Naive thymus-derived CD4-positive, alpha-beta T cell (primary cell): ENCODE results near the gene NELFB. TPM values are rescaled to one million over a fixed set of nuclear protein-coding genes. Genes with fewer than 3 reads are reported as not detected.
"Not testable (repeated sequence)": the region's sequence is repeated elsewhere in the genome, so short reads cannot be mapped to it uniquely, and the experiment has no call there.

ENCODE experiments used
- ATAC-seq: fragments of 150-1000 bp; cut with Tn5 transposase; 2 replicates; pipeline ENCODE4 v1.10.0; 2021; ENCODE audit warnings: mild to moderate bottlenecking, moderate library complexity
- CTCF ChIA-PET: fragments of 350-600 bp; sonication (Branson Sonifier 250); formaldehyde crosslinking; loops from one replicate; lab custom pipeline; 2021; ENCODE audit warnings: antibody characterized with exemption; lab: Charles Lee
- POLR2A ChIA-PET: fragments of 350-600 bp; sonication (Branson Sonifier 250); formaldehyde crosslinking; loops from one replicate; lab custom pipeline; 2021; ENCODE audit warnings: antibody characterized with exemption, inconsistent platforms; lab: Charles Lee
- DNase-seq, 9 donors: peaks; one replicate each; pipeline versions ENCODE4 v3.0.0 to v3.0.0-alpha.2; 2020 to 2022; ENCODE audit warnings: mixed read lengths in 1 of 9
- H3K27ac ChIP-seq: one replicate; pipeline ENCODE4 v1.7.0; 2013; ENCODE audit warnings: mild to moderate bottlenecking, low read depth, low read length, moderate library complexity
- H3K27me3 ChIP-seq, 2 donors: one replicate each; pipeline ENCODE4 v1.7.0; 2013; ENCODE audit warnings: low read length in 2 of 2, mild to moderate bottlenecking in 2 of 2, moderate library complexity in 2 of 2; ENCODE audit not compliant: control insufficient read depth in 2 of 2, insufficient read depth in 2 of 2
- H3K36me3 ChIP-seq, 3 experiments: 1 replicate in 2 of 3; 2 replicates in 1 of 3; pipeline ENCODE4 v1.7.0; 2013; ENCODE audit warnings: low read length in 3 of 3, mild to moderate bottlenecking in 3 of 3, moderate library complexity in 1 of 3; ENCODE audit not compliant: insufficient read depth in 3 of 3, control insufficient read depth in 2 of 3
- H3K4me1 ChIP-seq, 2 donors: one replicate each; pipeline ENCODE4 v1.7.0; 2013; ENCODE audit warnings: low read length in 2 of 2, mild to moderate bottlenecking in 2 of 2, moderate library complexity in 1 of 2; ENCODE audit not compliant: control insufficient read depth in 2 of 2, insufficient read depth in 2 of 2
- H3K4me3 ChIP-seq: 2 replicates; pipeline ENCODE4 v1.7.0; 2013; ENCODE audit warnings: mild to moderate bottlenecking, low read length
- H3K9me3 ChIP-seq, 3 experiments: 1 replicate in 2 of 3; 2 replicates in 1 of 3; pipeline ENCODE4 v1.7.0; 2013; ENCODE audit warnings: low read length in 3 of 3; ENCODE audit not compliant: control insufficient read depth in 2 of 3
- H3K27ac Mint-ChIP-seq, 9 donors: one replicate each; pipeline ENCODE4 v1.8.0; 2020 to 2022; ENCODE audit warnings: mixed read lengths in 9 of 9, mild to moderate bottlenecking in 8 of 9, moderate library complexity in 5 of 9, inconsistent platforms in 2 of 9
- H3K27me3 Mint-ChIP-seq, 5 donors: one replicate each; pipeline ENCODE4 v1.8.0; 2021 to 2022; ENCODE audit warnings: mixed read lengths in 5 of 5, mild to moderate bottlenecking in 1 of 5
- H3K36me3 Mint-ChIP-seq, 5 donors: one replicate each; pipeline ENCODE4 v1.8.0; 2020 to 2022; ENCODE audit warnings: mixed read lengths in 5 of 5, mild to moderate bottlenecking in 3 of 5, inconsistent platforms in 1 of 5
- H3K4me1 Mint-ChIP-seq, 7 donors: one replicate each; pipeline ENCODE4 v1.8.0; 2020 to 2022; ENCODE audit warnings: mixed read lengths in 7 of 7, mild to moderate bottlenecking in 3 of 7, inconsistent platforms in 1 of 7
- H3K4me3 Mint-ChIP-seq, 10 donors: one replicate each; pipeline ENCODE4 v1.8.0; 2020 to 2022; ENCODE audit warnings: mild to moderate bottlenecking in 10 of 10, mixed read lengths in 10 of 10, moderate library complexity in 6 of 10, inconsistent platforms in 2 of 10
- H3K9me3 Mint-ChIP-seq, 11 donors: one replicate each; pipeline ENCODE4 v1.8.0; 2020 to 2022; ENCODE audit warnings: mixed read lengths in 11 of 11, mild to moderate bottlenecking in 4 of 11, inconsistent platforms in 1 of 11, moderate library complexity in 1 of 11
- intact Hi-C, 2 donors: fragments of 100-400 bp; cut with micrococcal nuclease; formaldehyde crosslinking; loops; one replicate each; pipeline ENCODE4 v1.15.1; 2023
- polyA plus RNA-seq, 2 donors: library from polyadenylated mRNA; unstranded; fragments of 300-500 nt; fragmentation: Illumina TruSeq; gene quantifications; one replicate each; pipeline ENCODE4 v1.2.3, GENCODE V29; 2021
- total RNA-seq, 6 experiments: library from RNA in 5 of 6; stranded (reverse) in 5 of 6; gene quantifications; 1 replicate in 5 of 6; 2 replicates in 1 of 6; pipeline ENCODE4 v1.2.3 and lab custom pipeline; 2021 to 2026

The NELFB gene
- total and polyA plus RNA-seq, 7 experiments from 2014 or later = 22.9 to 64.2 (median 38.9) TPM

GRCh38 chr9:137236936-137237421 lies 18.1 kb upstream of the NELFB start:
- H3K27me3 ChIP-seq = no peaks in the 10 kb centered on the region
- no peak overlapping the region for H3K27ac ChIP-seq
- Mint-ChIP-seq H3K4me1 (peaks cover 4 to 16% (median 11%) of the 10 kb centered on the region in 7 donors), H3K27ac (no peak overlapping the region), H3K27me3 (peaks cover 0 to 9% (median 0%) of the 10 kb centered on the region in 5 donors), H3K36me3 (peaks cover 0 to 4% (median 0%) of the 10 kb centered on the region in 5 donors), H3K4me3 (peak overlapping the region in 2 of 10 donors; percentile 25), H3K9me3 (peaks cover 0 to 6% (median 0%) of the 10 kb centered on the region in 11 donors)
- peaks cover 0 to under 1% (median 0%) of the 10 kb centered on the region in 3 experiments for H3K36me3 ChIP-seq
- intact Hi-C loops = loop anchor here (1.0 to 5.0 kb wide), 8 partner anchors 14 to 208 kb away; partner anchors contain the start of genes NELFB (in 2 of the 2), NDOR1 (in 1 of the 2), NPDC1 (in 1 of the 2) and TMEM203 (in 1 of the 2)
- no peak for DNase-seq
- ChIA-PET POLR2A (interaction anchor here (0.7 to 10.7 kb wide), 8 partner anchors 14 to 446 kb away, joined by 3 to 168 read pairs (median 3); partner anchors contain the start of genes NELFB, RNF208, STPG3 and TMEM141), CTCF (interaction anchor here (0.5 to 2.2 kb wide), 16 partner anchors 10 to 756 kb away, joined by 3 to 13 read pairs (median 4); partner anchors contain the start of genes MAN1B1 and RNF224)
- no peak for ATAC-seq
- H3K4me3 ChIP-seq = peak overlapping the region; percentile 27
- H3K9me3 ChIP-seq = no peaks in the 10 kb centered on the region
- peaks cover 7 to 15% of the 10 kb centered on the region in 2 donors for H3K4me1 ChIP-seq

GRCh38 chr9:137237759-137238726 lies 17.1 kb upstream of the NELFB start:
- H3K4me3 ChIP-seq = no peak overlapping the region
- peaks cover 0 to 8% (median 0%) of the 10 kb centered on the region in 11 donors for H3K9me3 Mint-ChIP-seq
- H3K36me3 ChIP-seq = peaks cover 0 to 11% (median 9%) of the 10 kb centered on the region in 3 experiments
- ChIA-PET POLR2A (interaction anchor here (0.9 to 10.7 kb wide), 4 partner anchors 14 to 152 kb away, joined by 3 to 168 read pairs (median 12); partner anchors contain the start of genes ANAPC2, MAN1B1, NELFB and SSNA1), CTCF (interaction anchor here (0.6 to 2.2 kb wide), 8 partner anchors 9 to 199 kb away, joined by 3 to 13 read pairs (median 4); partner anchors contain the start of gene RNF224)
- intact Hi-C loops = loop anchor here in 1 of 2 donors (5.0 kb wide), 1 partner anchor 191 kb away; the partner anchor contains the start of gene NPDC1
- peaks cover 9 to 26% (median 20%) of the 10 kb centered on the region in 7 donors for H3K4me1 Mint-ChIP-seq
- peak overlapping the region in 1 of 9 donors; percentile 36 for H3K27ac Mint-ChIP-seq
- no peak for DNase-seq
- no peaks in the 10 kb centered on the region for H3K27me3 ChIP-seq
- ATAC-seq = no peak
- H3K36me3 Mint-ChIP-seq = peaks cover 0 to 11% (median 4%) of the 10 kb centered on the region in 5 donors
- H3K4me3 Mint-ChIP-seq = peak overlapping the region in 3 of 10 donors; percentile 12 to 66 (median 50)
- H3K27ac ChIP-seq = no peak overlapping the region
- H3K27me3 Mint-ChIP-seq = peaks cover 0 to 9% (median 0%) of the 10 kb centered on the region in 5 donors
- peaks cover 15 to 24% of the 10 kb centered on the region in 2 donors for H3K4me1 ChIP-seq
- H3K9me3 ChIP-seq = no peaks in the 10 kb centered on the region

GRCh38 chr9:137239541-137240200 lies 15.5 kb upstream of the NELFB start:
- POLR2A ChIA-PET = interaction anchor here (0.6 to 10.7 kb wide), 17 partner anchors 14 to 248 kb away, joined by 3 to 168 read pairs (median 9); partner anchors contain the start of genes ANAPC2, EXD3, MAN1B1 and NELFB
- Mint-ChIP-seq H3K4me1 (peaks cover 12 to 35% (median 21%) of the 10 kb centered on the region in 7 donors), H3K36me3 (peaks cover 0 to 14% (median 4%) of the 10 kb centered on the region in 5 donors), H3K4me3 (peak overlapping the region; percentile 70 to 93 (median 82)), H3K27ac (peak overlapping the region in 6 of 9 donors; percentile 52 to 69 (median 62))
- not testable (repeated sequence) for H3K27me3 Mint-ChIP-seq, ATAC-seq, H3K9me3 ChIP-seq, H3K27me3 ChIP-seq, H3K9me3 Mint-ChIP-seq, DNase-seq
- Histone ChIP-seq H3K4me1 (peaks cover 15 to 24% of the 10 kb centered on the region in 2 donors), H3K36me3 (peaks cover 0 to 19% (median 9%) of the 10 kb centered on the region in 3 experiments), H3K4me3 (peak overlapping the region; percentile 72), H3K27ac (peak overlapping the region; percentile 83)
- intact Hi-C loops = loop anchor here (2.0 to 5.0 kb wide), 6 partner anchors 51 to 827 kb away; partner anchors contain the start of genes ANAPC2 (in 1 of the 2), ARRDC1 (in 1 of the 2), ENTR1 (in 1 of the 2) and NPDC1 (in 1 of the 2)
- CTCF ChIA-PET = interaction anchor here (0.7 to 1.3 kb wide), 4 partner anchors 15 to 454 kb away, joined by 3 to 9 read pairs (median 5); partner anchors contain the start of gene NELFB

- ATAC-seq = peak; percentile 33
- ChIA-PET POLR2A (interaction anchor here (0.7 to 10.7 kb wide), 36 partner anchors 13 to 707 kb away, joined by 3 to 168 read pairs (median 4); partner anchors contain the start of genes ANAPC2, CYSRT1, EXD3 and MAN1B1), CTCF (interaction anchor here (0.6 to 1.3 kb wide), 6 partner anchors 14 to 450 kb away, joined by 3 to 9 read pairs (median 4); partner anchors contain the start of gene NELFB)
- Histone ChIP-seq H3K27ac (peak overlapping the region; percentile 83), H3K4me3 (peak overlapping the region; percentile 72), H3K9me3 (no peaks in the 10 kb centered on the region), H3K36me3 (peaks cover 0 to 19% (median 9%) of the 10 kb centered on the region in 3 experiments), H3K27me3 (no peaks in the 10 kb centered on the region), H3K4me1 (peaks cover 15 to 24% of the 10 kb centered on the region in 2 donors)
- H3K36me3 Mint-ChIP-seq = peaks cover 0 to 14% (median 4%) of the 10 kb centered on the region in 5 donors
- intact Hi-C loops = loop anchor here (2.0 to 5.0 kb wide), 5 partner anchors 52 to 828 kb away; partner anchors contain the start of genes ANAPC2 (in 1 of the 2), ARRDC1 (in 1 of the 2), ENTR1 (in 1 of the 2) and NRARP (in 1 of the 2)
- peak overlapping the region in 8 of 9 donors; percentile 52 to 94 (median 67) for H3K27ac Mint-ChIP-seq
- peak in 7 of 9 donors; percentile 59 to 81 (median 72) for DNase-seq
- peaks cover 0 to 4% (median 0%) of the 10 kb centered on the region in 5 donors for H3K27me3 Mint-ChIP-seq
- peaks cover 12 to 35% (median 21%) of the 10 kb centered on the region in 7 donors for H3K4me1 Mint-ChIP-seq
- H3K9me3 Mint-ChIP-seq = peaks cover 0 to 9% (median 0%) of the 10 kb centered on the region in 11 donors
- H3K4me3 Mint-ChIP-seq = peak overlapping the region; percentile 70 to 93 (median 82)
Observed at GRCh38 chr9:137240318-137240840, 14.7 kb upstream of the NELFB start.
